Memory B cell (primary cell): Measurements from ENCODE around the gene ARHGAP21.
A peak's percentile ranks its signal among the peaks of the same experiment; 100 is the strongest.
"Not testable (repeated sequence)": the region's sequence is repeated elsewhere in the genome, so short reads cannot be mapped to it uniquely, and the experiment has no call there.

Experiments used
- ATAC-seq: fragments of 150-1000 bp; cut with Tn5 transposase; 2 replicates; pipeline ENCODE4 v1.10.0; 2021; ENCODE audit warnings: low read depth, mild to moderate bottlenecking, moderate library complexity
- DNase-seq, 2 donors: peaks; one replicate each; pipeline ENCODE4 v3.0.0; 2022; ENCODE audit warnings: low spot score in 2 of 2
- H3K27ac Mint-ChIP-seq: one replicate; pipeline ENCODE4 v1.8.0; 2022; ENCODE audit warnings: mild to moderate bottlenecking, moderate library complexity, mixed read lengths
- H3K27me3 Mint-ChIP-seq: one replicate; pipeline ENCODE4 v1.8.0; 2022; ENCODE audit warnings: mixed read lengths
- H3K36me3 Mint-ChIP-seq: one replicate; pipeline ENCODE4 v1.8.0; 2022; ENCODE audit warnings: mild to moderate bottlenecking, mixed read lengths
- H3K4me1 Mint-ChIP-seq: one replicate; pipeline ENCODE4 v1.8.0; 2022; ENCODE audit warnings: mixed read lengths
- H3K4me3 Mint-ChIP-seq: one replicate; pipeline ENCODE4 v1.8.0; 2022; ENCODE audit warnings: mild to moderate bottlenecking, moderate library complexity, mixed read lengths
- H3K9me3 Mint-ChIP-seq: one replicate; pipeline ENCODE4 v1.8.0; 2022; ENCODE audit warnings: mixed read lengths

Gene ARHGAP21

DNA sequence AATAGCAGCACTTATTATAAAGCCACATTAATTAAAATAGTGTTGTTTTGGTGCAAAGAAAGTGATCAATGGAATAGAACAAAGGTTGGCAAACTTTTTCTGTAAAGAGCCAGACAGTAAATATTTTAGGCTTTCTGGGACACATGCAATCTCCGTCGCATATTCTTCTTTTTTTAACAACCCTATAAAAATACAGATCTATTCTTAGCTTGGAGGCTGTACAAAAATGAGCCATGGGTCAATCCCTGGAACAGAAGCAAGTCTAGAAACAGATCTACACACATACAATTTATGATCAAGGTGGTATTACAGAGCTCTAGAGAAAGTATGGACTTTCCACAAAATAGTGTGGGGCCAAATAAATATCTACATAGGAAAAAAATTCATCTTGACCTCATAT is 71.8 kb downstream of the ARHGAP21 start:
- Mint-ChIP-seq H3K27me3 (no peaks in the 10 kb centered on the region), H3K36me3 (peaks cover 3% of the 10 kb centered on the region), H3K27ac (peak overlapping the region; percentile 26), H3K9me3 (no peaks in the 10 kb centered on the region), H3K4me1 (peaks cover 12% of the 10 kb centered on the region), H3K4me3 (no peak overlapping the region)
- no peak for DNase-seq
- no peak for ATAC-seq

DNA sequence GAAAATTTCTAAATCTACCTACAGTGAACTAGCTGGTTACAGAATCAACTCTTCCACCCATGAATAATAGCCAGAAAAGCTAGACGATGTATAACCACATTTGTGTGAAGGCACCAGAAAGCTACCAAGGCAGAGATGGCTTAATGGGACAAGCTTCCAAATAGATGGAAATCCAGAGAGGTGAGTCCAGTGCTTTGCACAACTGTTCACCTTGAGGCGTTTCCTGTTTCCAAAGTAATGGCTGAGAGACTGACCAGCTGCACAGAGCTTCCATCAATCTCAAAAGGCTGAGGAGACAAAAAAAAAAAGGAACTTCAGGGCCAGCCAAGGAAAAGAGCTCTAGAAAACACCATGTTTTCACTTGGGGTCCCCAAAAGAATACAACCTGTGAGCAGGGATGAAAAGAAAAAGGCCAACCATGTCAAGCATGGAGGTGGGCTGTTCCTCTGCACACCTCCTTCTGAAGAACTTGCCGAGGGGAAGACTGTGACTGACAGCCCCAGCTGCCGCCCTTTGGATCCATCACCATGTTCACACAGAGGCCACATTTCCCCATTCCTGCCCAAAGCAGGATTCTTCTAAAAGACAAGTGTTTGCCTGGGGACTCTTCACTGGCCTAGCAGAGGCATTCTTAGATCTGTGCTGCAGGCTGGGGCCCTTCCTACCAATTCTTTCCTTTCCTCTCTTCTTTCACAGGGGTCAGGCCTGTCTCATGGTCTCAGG is 72.9 kb downstream of the ARHGAP21 start:
- no peak overlapping the region for H3K27ac Mint-ChIP-seq
- H3K27me3 Mint-ChIP-seq, result no peaks in the 10 kb centered on the region
- H3K36me3 Mint-ChIP-seq, result peaks cover 3% of the 10 kb centered on the region
- no peak for ATAC-seq
- peaks cover 12% of the 10 kb centered on the region for H3K4me1 Mint-ChIP-seq
- DNase-seq, result no peak
- H3K9me3 Mint-ChIP-seq, result no peaks in the 10 kb centered on the region
- no peak overlapping the region for H3K4me3 Mint-ChIP-seq

DNA sequence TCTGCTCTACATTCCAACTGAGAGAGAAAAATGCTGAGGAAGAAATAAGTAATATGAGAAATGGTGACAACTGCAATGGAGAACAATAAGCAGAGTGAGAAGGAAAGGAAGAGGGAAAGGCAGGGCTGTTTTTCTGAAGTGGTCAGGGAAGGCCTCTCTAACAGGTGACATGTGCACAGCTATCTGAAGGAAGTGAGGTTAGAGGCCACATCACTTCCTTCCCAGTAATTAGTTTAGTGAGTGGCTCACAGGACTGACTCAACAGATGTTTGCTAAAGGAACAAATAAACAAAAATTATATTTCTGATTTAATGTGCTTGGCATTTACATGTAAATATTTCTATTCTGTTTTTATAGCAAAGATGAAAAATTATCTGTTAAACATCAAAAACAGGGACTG is 77.9 kb downstream of the ARHGAP21 start:
- no peaks in the 10 kb centered on the region for H3K9me3 Mint-ChIP-seq
- peaks cover 4% of the 10 kb centered on the region for H3K4me1 Mint-ChIP-seq
- H3K27me3 Mint-ChIP-seq, result no peaks in the 10 kb centered on the region
- no peak overlapping the region for H3K4me3 Mint-ChIP-seq
- peak; percentile 37 for ATAC-seq
- H3K36me3 Mint-ChIP-seq, result no peaks in the 10 kb centered on the region
- DNase-seq, result no peak
- H3K27ac Mint-ChIP-seq, result no peak overlapping the region

DNA sequence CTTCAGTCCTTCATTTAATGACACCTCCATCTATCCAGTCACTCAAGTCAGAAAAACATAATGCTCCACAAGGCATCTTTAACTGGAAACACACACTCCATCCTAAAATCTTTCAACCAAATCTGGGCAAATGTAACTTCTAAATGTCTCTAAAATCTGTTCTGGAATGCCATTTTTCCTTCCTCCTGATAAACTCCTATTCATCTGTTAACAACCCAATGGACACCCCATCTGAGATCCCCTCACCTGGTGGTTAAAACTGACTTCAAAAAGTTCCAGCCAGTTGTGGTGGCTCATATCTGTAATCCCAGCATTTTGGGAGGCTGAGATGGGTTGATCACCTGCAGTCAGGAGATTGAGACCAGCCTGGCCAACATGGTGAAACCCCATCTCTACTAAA is 78.7 kb downstream of the ARHGAP21 start:
- DNase-seq (no peak), ATAC-seq (no peak)
- Mint-ChIP-seq H3K36me3 (no peaks in the 10 kb centered on the region), H3K4me3 (no peak overlapping the region), H3K27me3 (no peaks in the 10 kb centered on the region), H3K9me3 (no peaks in the 10 kb centered on the region), H3K4me1 (peaks cover 4% of the 10 kb centered on the region), H3K27ac (no peak overlapping the region)

DNA sequence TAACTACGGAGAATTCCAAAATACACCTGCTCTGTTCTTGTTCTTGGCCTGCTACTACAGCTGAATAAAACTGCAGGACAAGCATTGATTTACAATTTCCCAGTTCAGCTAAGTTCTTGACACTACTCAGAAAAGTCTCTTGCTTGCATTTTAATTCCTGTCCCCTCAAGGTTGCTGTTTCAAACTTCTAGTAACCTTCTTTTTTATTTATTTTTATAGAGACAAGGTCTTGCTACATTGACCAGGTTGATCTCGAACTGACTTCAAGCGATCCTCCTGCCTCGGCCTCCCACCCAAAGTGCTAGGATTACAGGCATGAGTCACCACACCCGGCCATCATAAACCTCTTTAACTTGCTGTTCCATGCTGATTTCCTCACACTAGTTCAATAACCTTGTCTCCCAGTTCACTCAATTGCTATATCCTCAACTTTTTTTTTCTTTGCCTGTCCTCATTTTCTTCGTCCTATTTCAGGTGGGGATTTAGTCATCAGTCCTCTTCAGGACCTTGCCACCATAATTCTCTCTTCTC is 79.9 kb downstream of the ARHGAP21 start:
- no peak overlapping the region for H3K27ac Mint-ChIP-seq
- no peaks in the 10 kb centered on the region for H3K36me3 Mint-ChIP-seq
- H3K27me3 Mint-ChIP-seq, result no peaks in the 10 kb centered on the region
- no peaks in the 10 kb centered on the region for H3K9me3 Mint-ChIP-seq
- DNase-seq (no peak), ATAC-seq (no peak)
- H3K4me3 Mint-ChIP-seq, result no peak overlapping the region
- peaks cover 4% of the 10 kb centered on the region for H3K4me1 Mint-ChIP-seq

DNA sequence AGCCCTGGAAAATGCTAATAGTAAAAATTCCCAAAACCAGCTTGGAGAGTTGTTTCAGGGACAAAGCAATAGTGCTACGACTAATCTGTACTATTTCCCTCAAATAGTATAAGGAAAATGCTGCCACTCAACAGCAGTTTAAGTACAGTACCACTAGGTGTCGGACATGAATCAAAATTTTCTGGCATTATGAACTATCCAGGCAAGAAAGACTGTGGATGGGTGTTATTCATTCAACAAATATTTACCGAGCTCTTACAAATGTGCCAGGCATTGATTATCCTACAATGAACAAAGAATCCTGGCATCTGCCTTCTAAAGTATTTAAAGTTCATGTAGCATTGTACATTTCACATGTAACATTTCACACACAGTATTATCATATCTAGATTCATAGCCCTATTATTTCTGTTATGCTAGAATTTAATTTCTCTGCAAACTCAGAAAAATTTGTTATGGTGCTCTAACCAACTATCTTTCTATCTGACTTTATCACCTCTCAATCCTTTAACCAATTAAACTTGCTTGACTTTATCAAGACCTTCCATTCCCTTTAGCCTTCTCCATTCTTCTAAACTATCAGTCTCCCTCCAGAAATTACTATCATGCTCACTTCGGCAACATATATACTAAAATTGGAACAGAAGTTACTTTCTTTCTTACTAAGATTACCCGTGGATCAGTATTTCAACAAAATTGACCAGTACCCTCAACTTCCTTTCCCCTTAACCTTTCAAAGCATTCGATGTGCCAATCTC is 80.6 kb downstream of the ARHGAP21 start:
- H3K27me3 Mint-ChIP-seq, result no peaks in the 10 kb centered on the region
- H3K27ac Mint-ChIP-seq, result no peak overlapping the region
- no peaks in the 10 kb centered on the region for H3K36me3 Mint-ChIP-seq
- H3K9me3 Mint-ChIP-seq, result no peaks in the 10 kb centered on the region
- H3K4me3 Mint-ChIP-seq, result no peak overlapping the region
- ATAC-seq (peak; percentile 73), DNase-seq (peak in 1 of 2 donors; percentile 41)
- peaks cover 4% of the 10 kb centered on the region for H3K4me1 Mint-ChIP-seq

DNA sequence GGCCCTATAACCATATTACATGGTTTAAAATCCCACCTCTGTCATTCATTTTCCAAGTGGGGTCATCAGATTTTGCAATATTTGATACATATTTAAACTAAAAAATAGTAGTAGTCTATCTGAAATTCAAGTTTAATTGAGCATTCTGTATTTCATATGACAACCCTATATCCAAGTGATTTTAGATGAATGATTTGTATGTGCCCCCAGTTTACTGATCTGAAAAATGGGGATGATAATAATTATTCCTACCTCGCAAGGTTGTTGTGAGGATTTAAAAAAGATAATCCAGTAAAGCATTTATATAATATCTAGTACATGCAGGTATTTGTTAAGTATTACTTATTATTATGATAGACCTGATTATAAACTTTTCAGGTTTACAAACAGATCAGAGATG is 84.6 kb downstream of the ARHGAP21 start:
- no peak overlapping the region for H3K4me3 Mint-ChIP-seq
- H3K36me3 Mint-ChIP-seq, result no peaks in the 10 kb centered on the region
- ATAC-seq (no peak), DNase-seq (no peak)
- H3K4me1 Mint-ChIP-seq, result no peaks in the 10 kb centered on the region
- no peaks in the 10 kb centered on the region for H3K9me3 Mint-ChIP-seq
- no peaks in the 10 kb centered on the region for H3K27me3 Mint-ChIP-seq
- H3K27ac Mint-ChIP-seq, result no peak overlapping the region

DNA sequence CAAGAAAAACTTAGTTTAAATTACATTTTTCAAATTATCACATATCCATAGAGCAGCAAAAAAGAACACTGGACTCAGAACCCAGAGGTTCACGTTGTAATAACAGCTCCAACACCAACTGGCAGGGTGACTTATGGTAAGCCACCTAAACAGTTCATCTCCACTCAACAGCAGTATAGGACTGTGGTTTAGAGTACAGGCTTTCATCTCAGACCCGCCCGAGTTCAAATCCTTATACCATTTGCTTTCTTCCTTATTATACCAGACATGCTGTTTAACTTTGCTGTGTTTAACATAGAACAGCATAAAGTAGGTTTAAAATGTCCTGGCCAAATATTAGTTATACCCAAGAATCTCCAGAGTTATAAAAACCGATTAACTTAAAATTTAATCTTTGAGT is 97.9 kb downstream of the ARHGAP21 start:
- peaks cover 6% of the 10 kb centered on the region for H3K4me1 Mint-ChIP-seq
- H3K36me3 Mint-ChIP-seq, result no peaks in the 10 kb centered on the region
- DNase-seq (no peak), ATAC-seq (no peak)
- H3K27me3 Mint-ChIP-seq, result no peaks in the 10 kb centered on the region
- H3K9me3 Mint-ChIP-seq, result no peaks in the 10 kb centered on the region
- no peak overlapping the region for H3K4me3 Mint-ChIP-seq
- no peak overlapping the region for H3K27ac Mint-ChIP-seq

DNA sequence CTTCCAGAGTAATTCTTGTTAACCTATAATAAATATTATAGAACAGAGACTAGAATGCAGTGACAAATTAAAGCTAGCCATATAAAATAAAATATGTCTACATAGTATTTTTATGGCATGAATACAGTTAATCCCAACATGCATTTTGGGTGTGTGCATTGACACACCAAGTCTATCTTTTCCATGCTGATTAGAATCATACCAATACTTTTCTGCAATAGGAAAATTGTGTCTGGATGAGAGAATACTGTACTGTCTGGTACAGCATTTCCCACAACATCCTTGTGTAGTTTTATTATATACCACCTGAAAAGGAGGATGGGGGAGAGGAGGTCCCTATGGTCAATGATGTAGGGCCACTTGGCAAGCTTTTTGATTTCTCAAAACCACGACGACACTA is 100.3 kb downstream of the ARHGAP21 start:
- Mint-ChIP-seq H3K27me3 (no peaks in the 10 kb centered on the region), H3K9me3 (no peaks in the 10 kb centered on the region), H3K27ac (peak overlapping the region; percentile 6), H3K36me3 (no peaks in the 10 kb centered on the region), H3K4me1 (peaks cover 6% of the 10 kb centered on the region), H3K4me3 (no peak overlapping the region)
- DNase-seq (no peak), ATAC-seq (no peak)

DNA sequence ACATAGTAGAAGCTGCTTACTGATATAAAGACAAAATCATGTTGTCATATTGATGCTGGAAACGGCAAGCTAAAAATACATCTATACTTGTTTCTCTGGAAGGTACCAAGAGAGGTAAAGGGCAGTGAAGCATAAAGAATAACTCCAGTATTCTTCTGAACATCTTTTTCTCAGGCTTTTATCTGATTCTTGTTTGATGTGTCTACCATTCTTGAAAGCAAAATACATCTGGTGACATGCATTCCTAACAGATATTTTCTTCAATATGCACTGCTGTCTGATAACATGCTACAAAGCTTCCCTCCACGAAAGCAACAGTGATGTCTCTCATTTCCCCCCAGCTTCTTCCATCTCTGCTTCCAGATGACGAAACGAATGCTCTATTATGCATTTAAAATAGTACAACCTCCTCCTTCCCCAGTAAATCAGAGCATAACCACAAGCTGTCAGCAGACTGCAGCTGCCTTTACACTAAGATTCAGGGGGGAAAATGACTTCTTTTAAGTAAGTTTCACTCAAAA is 100.8 kb downstream of the ARHGAP21 start:
- Mint-ChIP-seq H3K4me1 (peaks cover 6% of the 10 kb centered on the region), H3K4me3 (no peak overlapping the region), H3K27me3 (no peaks in the 10 kb centered on the region), H3K36me3 (no peaks in the 10 kb centered on the region), H3K9me3 (no peaks in the 10 kb centered on the region), H3K27ac (peak overlapping the region; percentile 6)
- DNase-seq (no peak), ATAC-seq (no peak)

DNA sequence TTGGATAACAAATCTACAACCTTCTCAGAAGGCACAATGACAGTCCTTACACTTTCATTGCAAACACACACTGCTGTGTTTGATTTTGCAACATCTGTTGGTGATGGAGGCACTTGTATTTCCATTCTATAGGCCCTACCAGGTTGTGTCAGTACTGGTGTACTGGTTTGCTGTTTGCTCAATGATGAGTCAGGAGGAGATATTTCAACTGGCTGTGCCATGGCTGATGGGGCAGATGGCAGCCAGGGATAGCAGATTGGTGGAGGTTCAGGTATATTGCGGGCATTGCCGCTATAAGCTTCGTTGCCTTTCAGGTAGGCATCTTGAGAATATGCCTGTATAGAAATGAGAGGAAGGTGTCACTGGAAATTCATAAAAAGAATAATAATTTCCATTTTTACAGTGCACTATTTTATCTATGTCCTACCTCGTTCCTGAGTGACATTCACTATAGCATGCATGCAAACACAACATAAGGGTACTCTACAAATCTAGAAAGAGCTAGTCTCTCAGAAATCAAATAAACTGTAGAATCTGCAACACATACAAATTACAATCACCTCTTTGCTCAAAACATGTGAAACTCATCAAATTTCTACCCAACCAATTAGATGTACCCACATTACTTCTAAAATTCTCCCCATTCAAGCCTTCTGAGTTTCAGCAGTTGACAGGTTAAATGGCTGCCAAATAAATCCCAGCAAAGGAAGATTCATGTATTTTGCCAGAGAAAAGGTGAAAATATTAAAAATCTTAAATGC is 102.5 kb downstream of the ARHGAP21 start:
- ATAC-seq, H3K4me3 Mint-ChIP-seq, H3K4me1 Mint-ChIP-seq, H3K9me3 Mint-ChIP-seq, H3K27me3 Mint-ChIP-seq, H3K27ac Mint-ChIP-seq, DNase-seq, H3K36me3 Mint-ChIP-seq: not testable (repeated sequence)

DNA sequence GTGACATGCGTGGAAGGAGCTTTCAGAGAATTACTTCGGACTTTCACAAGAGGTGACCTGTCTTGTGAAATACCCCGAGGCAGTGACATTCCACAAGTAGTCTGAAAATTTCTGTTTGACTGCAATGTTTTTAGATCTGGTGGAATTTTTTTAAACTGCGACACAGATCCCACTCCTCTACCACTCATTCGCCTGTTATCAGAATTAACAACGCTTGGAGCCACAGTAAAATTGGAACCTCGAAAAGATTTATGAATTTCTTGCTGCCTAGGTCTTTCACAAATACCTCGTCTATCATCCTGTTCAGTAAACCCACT is 103.7 kb downstream of the ARHGAP21 start:
- DNase-seq, ATAC-seq, H3K4me1 Mint-ChIP-seq, H3K36me3 Mint-ChIP-seq, H3K4me3 Mint-ChIP-seq, H3K27me3 Mint-ChIP-seq, H3K27ac Mint-ChIP-seq, H3K9me3 Mint-ChIP-seq: not testable (repeated sequence)

DNA sequence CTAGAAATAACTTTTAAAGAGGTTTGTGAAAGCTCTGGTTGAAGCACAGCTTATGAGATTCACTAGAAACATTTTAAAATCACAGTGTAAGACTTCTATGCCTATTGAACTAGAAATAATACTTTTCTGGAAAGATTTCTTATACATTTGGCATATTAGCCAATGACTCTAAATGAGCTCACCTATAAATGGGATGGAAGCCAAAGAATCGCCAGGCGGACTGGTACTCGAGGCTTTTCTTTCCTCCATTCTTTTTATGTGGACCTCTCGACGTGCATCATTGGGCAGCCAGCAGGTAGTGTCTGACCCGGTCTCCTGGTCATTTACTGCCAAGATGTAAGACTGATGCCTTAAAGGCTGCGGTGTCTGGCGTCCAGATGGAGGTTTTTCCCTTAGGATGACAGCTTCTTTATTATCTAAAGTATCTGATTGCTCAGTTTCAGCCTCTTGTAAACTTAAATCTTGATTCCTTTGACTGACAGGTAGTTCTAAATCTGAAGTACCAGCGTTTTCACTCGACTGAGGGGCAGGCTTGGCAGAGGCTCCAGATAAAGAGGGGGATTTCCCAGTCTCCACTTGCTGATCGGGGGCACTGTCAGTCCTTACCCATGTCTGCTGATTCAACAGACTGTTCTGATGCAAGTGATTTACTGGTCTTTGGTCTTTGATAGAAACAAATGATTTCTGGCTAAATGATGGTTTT is 104.2 kb downstream of the ARHGAP21 start:
- H3K36me3 Mint-ChIP-seq, DNase-seq, H3K4me1 Mint-ChIP-seq, H3K4me3 Mint-ChIP-seq, H3K27me3 Mint-ChIP-seq, H3K9me3 Mint-ChIP-seq, H3K27ac Mint-ChIP-seq, ATAC-seq: not testable (repeated sequence)
